GM19328 (cell line): ENCODE results near the gene MARCHF3.

ENCODE experiments used
- ATAC-seq: cut with Tn5 transposase; IDR thresholded peaks from one replicate; pipeline ENCODE4 v1.9.1; 2021; ENCODE audit warnings: mild to moderate bottlenecking, moderate library complexity; ENCODE audit not compliant: unreplicated experiment

Gene MARCHF3

DNA sequence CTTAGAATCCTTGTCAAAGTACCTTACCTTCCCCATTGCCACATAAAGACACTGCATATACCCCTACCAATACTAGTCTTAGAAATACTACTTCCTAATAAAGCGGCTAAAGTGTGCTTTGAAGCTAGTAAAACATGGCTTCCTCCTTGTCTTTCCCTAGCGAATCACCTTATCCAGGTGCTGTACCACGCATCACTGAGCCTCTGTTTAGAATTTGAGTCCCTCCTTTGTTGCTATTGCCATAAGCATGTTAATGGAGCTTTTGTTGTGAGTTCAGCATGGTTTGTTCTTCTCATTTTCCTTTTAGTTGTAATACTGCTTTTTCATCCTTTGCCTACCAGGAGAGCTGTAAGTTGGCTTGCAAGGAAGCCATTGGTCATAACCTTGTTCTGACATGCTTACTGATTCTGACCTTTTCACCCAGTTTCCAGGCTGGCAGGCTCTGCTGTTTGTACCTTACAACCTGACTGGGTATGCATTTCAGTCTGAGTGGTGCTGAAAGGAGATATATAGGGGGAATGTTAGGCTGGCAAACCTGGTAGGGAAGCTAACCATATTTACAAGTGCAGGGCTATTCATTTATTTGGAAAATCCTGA is 203.6 kb downstream of the MARCHF3 start:
- ATAC-seq, result no peak

DNA sequence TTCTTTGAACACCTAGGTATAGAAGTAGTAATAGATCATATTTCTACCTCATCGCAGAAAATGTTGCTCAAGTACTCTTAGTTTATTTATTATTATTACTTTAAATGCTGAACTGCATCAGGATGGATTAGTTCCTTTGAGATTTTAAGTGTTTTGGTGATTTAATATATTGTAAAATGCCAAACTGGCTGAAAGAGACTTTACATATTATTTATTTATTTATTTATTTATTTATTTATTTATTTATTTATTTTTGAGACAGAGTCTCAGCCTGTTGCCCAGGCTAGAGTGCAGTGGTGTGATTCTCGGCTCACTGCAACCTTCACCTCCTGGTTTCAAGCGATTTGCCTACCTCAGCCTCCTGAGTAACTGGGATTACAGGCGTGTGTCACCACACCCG is 211.1 kb downstream of the MARCHF3 start:
- no peak for ATAC-seq

DNA sequence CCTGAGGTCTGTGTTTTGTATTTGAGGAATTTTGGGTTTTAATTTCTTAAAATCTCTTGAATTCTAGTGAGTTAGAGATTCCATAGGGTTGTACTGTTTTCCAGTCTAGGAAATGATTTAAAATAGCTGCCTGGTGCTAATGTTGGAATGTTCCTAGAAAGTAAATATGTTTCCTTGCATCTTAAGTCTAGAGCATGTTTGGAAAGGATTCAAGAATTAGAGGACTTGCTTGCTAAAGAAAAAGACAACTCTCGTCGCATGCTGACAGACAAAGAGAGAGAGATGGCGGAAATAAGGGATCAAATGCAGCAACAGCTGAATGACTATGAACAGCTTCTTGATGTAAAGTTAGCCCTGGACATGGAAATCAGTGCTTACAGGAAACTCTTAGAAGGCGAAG is 211.6 kb downstream of the MARCHF3 start:
- no peak for ATAC-seq
